K562 (cell line): Measurements from ENCODE around the gene ACRBP. TPM values are rescaled to one million over a fixed set of nuclear protein-coding genes. Genes with fewer than 3 reads are reported as not detected.

Experiments
- CUX1 ChIP-seq: fragments of 200-800 bp; sonication (Bioruptor generic); IDR thresholded peaks from 2 replicates; pipeline ENCODE4 v1.6.1; 2016; ENCODE audit warnings: missing genetic modification characterization, missing compliant biosample characterization
- ETV5 ChIP-seq: sonication (generic); formaldehyde crosslinking; IDR thresholded peaks from 2 replicates; pipeline ENCODE4 v1.4.0; 2020; ENCODE audit warnings: low read depth, mild to moderate bottlenecking, missing genetic modification reagents
- FOXO4 ChIP-seq: fragments of 450-650 bp; formaldehyde crosslinking; IDR thresholded peaks from 2 replicates; pipeline ENCODE4 v1.4.0; 2020; ENCODE audit warnings: mild to moderate bottlenecking, moderate library complexity
- GATAD2A ChIP-seq: fragments of 450-650 bp; IDR thresholded peaks from 2 replicates; pipeline ENCODE4 v1.6.1; 2017
- HEY1 ChIP-seq: fragments of 250-450 bp; sonication (Bioruptor Pico); IDR thresholded peaks from 2 replicates; pipeline ENCODE4 v1.5.0; 2020; ENCODE audit warnings: mild to moderate bottlenecking, moderate library complexity, borderline replicate concordance
- HOXB6 ChIP-seq: fragments of 250-450 bp; sonication (Bioruptor Pico); IDR thresholded peaks from 2 replicates; pipeline ENCODE4 v1.5.1; 2022; ENCODE audit warnings: mild to moderate bottlenecking, borderline replicate concordance
- ILK ChIP-seq: fragments of 450-650 bp; IDR thresholded peaks from 2 replicates; pipeline ENCODE4 v1.6.1; 2016; ENCODE audit warnings: missing genetic modification characterization, low read depth, mild to moderate bottlenecking, missing compliant biosample characterization, moderate library complexity, borderline replicate concordance
- JUNB ChIP-seq: fragments of 450-650 bp; formaldehyde crosslinking; conservative IDR thresholded peaks from 2 replicates; pipeline ENCODE4 v1.4.0; 2020; ENCODE audit warnings: mild to moderate bottlenecking
- KDM4B ChIP-seq, 2 experiments: fragments of 450-650 bp in 1 of 2; sonication (generic) in 1 of 2; IDR thresholded peaks; 2 replicates each; pipeline ENCODE4 v1.6.1; 2016 to 2017; ENCODE audit warnings: borderline replicate concordance in 2 of 2, antibody characterized with exemption in 1 of 2, low read depth in 1 of 2, mild to moderate bottlenecking in 1 of 2
- MIER1 ChIP-seq: fragments of 450-650 bp; IDR thresholded peaks from 2 replicates; pipeline ENCODE4 v1.6.1; 2016; ENCODE audit warnings: antibody characterized with exemption, mild to moderate bottlenecking, low read depth
- MYNN ChIP-seq, 2 experiments: sonication (generic); formaldehyde crosslinking in 1 of 2; IDR thresholded peaks; 2 replicates each; pipeline versions ENCODE4 v1.5.0 to v1.6.1; 2016 to 2020; ENCODE audit warnings: antibody characterized with exemption in 1 of 2, missing genetic modification reagents in 1 of 2
- SMARCC2 ChIP-seq: fragments of 450-650 bp; IDR thresholded peaks from 2 replicates; pipeline ENCODE4 v1.6.1; 2017; ENCODE audit warnings: antibody characterized with exemption, moderate library complexity, mild to moderate bottlenecking, low read depth
- SMARCE1 ChIP-seq: fragments of 450-650 bp; IDR thresholded peaks from 2 replicates; pipeline ENCODE4 v1.7.1; 2016; ENCODE audit warnings: mild to moderate bottlenecking
- TFAM ChIP-seq: fragments of 250-450 bp; sonication (Bioruptor Pico); conservative IDR thresholded peaks from 2 replicates; pipeline ENCODE4 v1.5.0; 2021; ENCODE audit warnings: mild to moderate bottlenecking, moderate library complexity
- ZNF175 ChIP-seq: fragments of 200-800 bp; sonication (Bioruptor generic); IDR thresholded peaks from 2 replicates; pipeline ENCODE4 v1.6.1; 2016; ENCODE audit warnings: low read depth, mild to moderate bottlenecking, missing genetic modification characterization, missing compliant biosample characterization
- ZNF583 ChIP-seq: fragments of 250-450 bp; sonication (Bioruptor Pico); IDR thresholded peaks from 2 replicates; pipeline ENCODE4 v1.4.0; 2020
- ZNF766 ChIP-seq: fragments of 200-800 bp; sonication (Bioruptor generic); conservative IDR thresholded peaks from 2 replicates; pipeline ENCODE4 v1.6.1; 2016; ENCODE audit warnings: missing genetic modification characterization, missing compliant biosample characterization
- ZNF785 ChIP-seq: fragments of 250-450 bp; sonication (Bioruptor Pico); IDR thresholded peaks from 2 replicates; pipeline ENCODE4 v1.4.0; 2020; ENCODE audit warnings: mild to moderate bottlenecking
- polyA plus RNA-seq, 8 experiments: library from polyadenylated mRNA; depleted of rRNA in 4 of 8; stranded (reverse) in 5 of 8; unstranded in 3 of 8; fragments of >200 nt; fragmentation: Nextera tagmentation in 2 of 8; fragmentation: Illumina TruSeq in 1 of 8; extraction: Ambion mirVana in 2 of 8; extraction: Trizol in 1 of 8; gene quantifications; 2 replicates each; pipeline versions ENCODE4 v1.2.1 to v1.2.3, GENCODE V29; 2011 to 2014; ENCODE audit warnings: inconsistent platforms in 1 of 8, missing spikeins in 1 of 8
- total RNA-seq, 7 experiments: library from RNA; depleted of rRNA in 6 of 7; stranded (reverse); fragments of >200 nt in 6 of 7; fragmentation: Illumina TruSeq in 2 of 7; extraction: Trizol in 2 of 7; gene quantifications; 2 replicates each; pipeline versions ENCODE4 v1.2.1 to v1.2.3, GENCODE V29; 2011 to 2021; ENCODE audit warnings: low replicate concordance in 1 of 7

Gene ACRBP
- total and polyA plus RNA-seq, 9 of the 15 experiments (the other 6 are each of a cell fraction or from before 2014, with no cell fraction given): 3.1 to 31.8 (median 8.4) TPM

GRCh38 chr12:6639151-6639801, 8.0 kb downstream of the ACRBP start (continued):
- peak; percentile 94 for TF ChIP-seq ETV5 (CRISPR knock-in tag)
- TF ChIP-seq ILK (tag): no peak
- no peak for TF ChIP-seq TFAM (CRISPR knock-in tag)
- TF ChIP-seq JUNB (CRISPR knock-in tag): no peak
- TF ChIP-seq HEY1 (CRISPR knock-in tag): no peak
- no peak for TF ChIP-seq HOXB6 (CRISPR knock-in tag)
- TF ChIP-seq FOXO4: no peak
- TF ChIP-seq GATAD2A: no peak
- 0 out of 2 replicates have a peak, but pooled peaks have one; percentile 26 for TF ChIP-seq MYNN (IDR thresholded peaks at IDR 0.05)
- TF ChIP-seq MYNN (CRISPR knock-in tag; IDR thresholded peaks at IDR 0.05): no peak
- TF ChIP-seq KDM4B (IDR thresholded peaks at IDR 0.05; ENCODE audit: borderline replicate concordance in 2 of 2, low read depth in 1 of 2): no peak; a peak in 1 of 4 replicates
- TF ChIP-seq ZNF766 (CRISPR knock-in tag): no peak
- no peak for TF ChIP-seq ZNF785 (CRISPR knock-in tag)
- TF ChIP-seq ZNF583: no peak
- TF ChIP-seq MIER1: no peak
- TF ChIP-seq CUX1 (CRISPR knock-in tag): no peak
- peak; percentile 98 for TF ChIP-seq SMARCE1
- 0 out of 2 replicates have a peak, but pooled peaks have one; percentile 33 for TF ChIP-seq ZNF175
- peak; percentile 91 for TF ChIP-seq SMARCC2
